Measurements from ENCODE around the gene CEMIP2. TPM values are rescaled to one million over a fixed set of nuclear protein-coding genes. Genes with fewer than 3 reads are reported as not detected.
A peak's percentile ranks its signal among the peaks of the same experiment; 100 is the strongest.

The CEMIP2 gene
- total and polyA plus RNA-seq, 2 of the 13 experiments (the other 11 are each of a cell fraction or from before 2014, with no cell fraction given): 94.3 to 128 TPM

DNA sequence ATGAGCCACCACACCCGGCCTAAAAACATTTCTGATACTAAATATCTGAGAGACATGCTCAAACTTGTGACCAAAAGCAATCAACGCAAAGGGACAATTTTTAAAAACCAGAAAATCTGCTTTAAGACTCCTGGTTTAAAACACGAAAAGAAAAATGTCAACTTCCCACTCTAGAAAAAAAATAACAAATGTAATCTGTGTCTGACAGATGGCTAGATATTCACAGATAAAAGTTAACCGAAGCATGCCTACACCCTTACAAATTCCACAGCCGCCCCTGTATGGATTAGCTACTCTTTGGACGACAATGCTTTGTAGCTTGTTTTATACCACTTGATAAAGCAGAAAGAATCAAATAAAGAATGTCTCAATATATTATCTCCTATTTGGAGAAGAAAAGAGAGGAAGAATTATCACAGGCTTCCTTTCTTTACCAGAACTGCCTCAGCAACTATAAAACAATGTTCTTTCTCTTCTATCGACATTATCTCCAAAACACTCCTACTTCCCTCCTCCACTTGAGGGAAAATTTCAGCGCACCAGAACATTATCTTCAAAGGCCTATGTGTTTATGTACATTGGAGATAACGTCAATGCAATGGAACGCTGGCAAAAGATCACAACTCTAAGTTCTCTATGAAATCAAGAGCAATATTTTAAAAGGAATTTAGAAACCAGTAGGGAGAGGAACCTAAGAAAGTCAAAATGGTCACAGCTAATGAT lies 26.2 kb downstream of the CEMIP2 start:
- Histone ChIP-seq H4K20me1 (ENCODE audit: insufficient read depth, low read length) (no peaks in the 10 kb centered on the region), H3K4me3 (replicated peaks in 1 of 3; ENCODE audit: insufficient read depth in 1 of 3, low read depth in 2 of 3, low read length in 3 of 3) (peak overlapping the region in 2 of 3 experiments; percentile 9 to 18; a peak in 2 of 6 replicates), H3K4me2 (ENCODE audit: low read depth, low read length) (peak overlapping the region; percentile 55), H3K36me3 (replicated peaks in 1 of 2; ENCODE audit: control insufficient read depth in 1 of 2, insufficient read depth in 2 of 2, low read length in 2 of 2) (peaks cover 12 to 36% of the 10 kb centered on the region in 2 experiments), H3K9me3 (ENCODE audit: low read length) (no peaks in the 10 kb centered on the region), H2AFZ (ENCODE audit: low read length) (no peak overlapping the region), H3K79me2 (ENCODE audit: insufficient read depth, low read length) (peaks cover 22% of the 10 kb centered on the region), H3K4me1 (ENCODE audit: insufficient read depth, low read length) (peaks cover 56% of the 10 kb centered on the region), H3K27ac (ENCODE audit: extremely low read length, insufficient read depth, low read length) (peak overlapping the region; percentile 82), H3K27me3 (ENCODE audit: control insufficient read depth in 1 of 2, insufficient read depth in 2 of 2, low read length in 2 of 2) (no peaks in the 10 kb centered on the region), H3K9ac (ENCODE audit: insufficient read depth, low read depth, low read length) (peak overlapping the region; percentile 71)
- WGBS (ENCODE audit: low lambda C conversion rate): 19% methylated on average over 10 of the region's 10 CpGs
- DNase-seq (ENCODE audit: low spot score): peak; percentile 94
- BruUV-seq (replicated peaks): no TSS peak
- CTCF ChIA-PET (ENCODE audit: low intra/inter-chr PET ratio, low total read pairs): no interaction called here
- POLR2A ChIA-PET: interaction anchor here (0.6 to 2.7 kb wide), 3 partner anchors 13 to 25 kb away, joined by 3 to 29 read pairs (median 13); partner anchors contain the start of gene CEMIP2
- ATAC-seq: peak; percentile 93
- peak; percentile 79 for FAIRE-seq
- in situ Hi-C loops (cut with HindIII; ENCODE audit: extremely low pct_ligation_motif_present, low pct_unique_long_range_greater_than_20kb) (no loop called here), intact Hi-C loops (cut with micrococcal nuclease; ENCODE audit: unreplicated experiment) (loop anchor here (2.0 kb wide), 2 partner anchors 15 to 25 kb away; no protein-coding TSS in a partner anchor)
- TF ChIP-seq ELF3 (CRISPR knock-in tag; IDR thresholded peaks at IDR 0.05) (peak; percentile 66), NCOA2 (CRISPR knock-in tag; IDR thresholded peaks at IDR 0.05) (peak; percentile 86), BHLHE40 (IDR thresholded peaks at IDR 0.05; ENCODE audit: low read length) (no peak), ZNF264 (CRISPR knock-in tag; IDR thresholded peaks at IDR 0.05) (0 out of 2 replicates have a peak, but pooled peaks have one; percentile 36), SOX13 (IDR thresholded peaks at IDR 0.05) (no peak), SOX13 (CRISPR knock-in tag; conservative IDR thresholded peaks at IDR 0.05 in 1 of 2, IDR thresholded peaks at IDR 0.05 in 1 of 2) (peak in 1 of 2 experiments; percentile 94; a peak in 2 of 4 replicates), FOXK1 (CRISPR knock-in tag; IDR thresholded peaks at IDR 0.05; ENCODE audit: borderline replicate concordance, low read depth) (peak; percentile 77; the same call in 1 of the 2 replicates), EP300 (IDR thresholded peaks at IDR 0.05; ENCODE audit: low read depth in 2 of 2, low read length in 2 of 2) (peak in 1 of 2 experiments; percentile 95; a peak in 2 of 4 replicates), EP300 (CRISPR knock-in tag; IDR thresholded peaks at IDR 0.05; ENCODE audit: borderline replicate concordance) (peak; percentile 64; the same call in 1 of the 2 replicates)
- TF ChIP-seq, protein P1, sequence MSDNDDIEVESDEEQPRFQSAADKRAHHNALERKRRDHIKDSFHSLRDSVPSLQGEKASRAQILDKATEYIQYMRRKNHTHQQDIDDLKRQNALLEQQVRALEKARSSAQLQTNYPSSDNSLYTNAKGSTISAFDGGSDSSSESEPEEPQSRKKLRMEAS (IDR thresholded peaks at IDR 0.05): peak; percentile 9; the same call in 1 of the 2 replicates
- TF ChIP-seq, protein P2, sequence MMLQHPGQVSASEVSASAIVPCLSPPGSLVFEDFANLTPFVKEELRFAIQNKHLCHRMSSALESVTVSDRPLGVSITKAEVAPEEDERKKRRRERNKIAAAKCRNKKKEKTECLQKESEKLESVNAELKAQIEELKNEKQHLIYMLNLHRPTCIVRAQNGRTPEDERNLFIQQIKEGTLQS (CRISPR knock-in tag; IDR thresholded peaks at IDR 0.05): peak; percentile 85
- TF ChIP-seq, protein P3, sequence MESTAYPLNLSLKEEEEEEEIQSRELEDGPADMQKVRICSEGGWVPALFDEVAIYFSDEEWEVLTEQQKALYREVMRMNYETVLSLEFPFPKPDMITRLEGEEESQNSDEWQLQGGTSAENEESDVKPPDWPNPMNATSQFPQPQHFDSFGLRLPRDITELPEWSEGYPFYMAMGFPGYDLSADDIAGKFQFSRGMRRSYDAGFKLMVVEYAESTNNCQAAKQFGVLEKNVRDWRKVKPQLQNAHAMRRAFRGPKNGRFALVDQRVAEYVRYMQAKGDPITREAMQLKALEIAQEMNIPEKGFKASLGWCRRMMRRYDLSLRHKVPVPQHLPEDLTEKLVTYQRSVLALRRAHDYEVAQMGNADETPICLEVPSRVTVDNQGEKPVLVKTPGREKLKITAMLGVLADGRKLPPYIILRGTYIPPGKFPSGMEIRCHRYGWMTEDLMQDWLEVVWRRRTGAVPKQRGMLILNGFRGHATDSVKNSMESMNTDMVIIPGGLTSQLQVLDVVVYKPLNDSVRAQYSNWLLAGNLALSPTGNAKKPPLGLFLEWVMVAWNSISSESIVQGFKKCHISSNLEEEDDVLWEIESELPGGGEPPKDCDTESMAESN (CRISPR knock-in tag; conservative IDR thresholded peaks at IDR 0.05): no peak
- TF ChIP-seq, protein P4, sequence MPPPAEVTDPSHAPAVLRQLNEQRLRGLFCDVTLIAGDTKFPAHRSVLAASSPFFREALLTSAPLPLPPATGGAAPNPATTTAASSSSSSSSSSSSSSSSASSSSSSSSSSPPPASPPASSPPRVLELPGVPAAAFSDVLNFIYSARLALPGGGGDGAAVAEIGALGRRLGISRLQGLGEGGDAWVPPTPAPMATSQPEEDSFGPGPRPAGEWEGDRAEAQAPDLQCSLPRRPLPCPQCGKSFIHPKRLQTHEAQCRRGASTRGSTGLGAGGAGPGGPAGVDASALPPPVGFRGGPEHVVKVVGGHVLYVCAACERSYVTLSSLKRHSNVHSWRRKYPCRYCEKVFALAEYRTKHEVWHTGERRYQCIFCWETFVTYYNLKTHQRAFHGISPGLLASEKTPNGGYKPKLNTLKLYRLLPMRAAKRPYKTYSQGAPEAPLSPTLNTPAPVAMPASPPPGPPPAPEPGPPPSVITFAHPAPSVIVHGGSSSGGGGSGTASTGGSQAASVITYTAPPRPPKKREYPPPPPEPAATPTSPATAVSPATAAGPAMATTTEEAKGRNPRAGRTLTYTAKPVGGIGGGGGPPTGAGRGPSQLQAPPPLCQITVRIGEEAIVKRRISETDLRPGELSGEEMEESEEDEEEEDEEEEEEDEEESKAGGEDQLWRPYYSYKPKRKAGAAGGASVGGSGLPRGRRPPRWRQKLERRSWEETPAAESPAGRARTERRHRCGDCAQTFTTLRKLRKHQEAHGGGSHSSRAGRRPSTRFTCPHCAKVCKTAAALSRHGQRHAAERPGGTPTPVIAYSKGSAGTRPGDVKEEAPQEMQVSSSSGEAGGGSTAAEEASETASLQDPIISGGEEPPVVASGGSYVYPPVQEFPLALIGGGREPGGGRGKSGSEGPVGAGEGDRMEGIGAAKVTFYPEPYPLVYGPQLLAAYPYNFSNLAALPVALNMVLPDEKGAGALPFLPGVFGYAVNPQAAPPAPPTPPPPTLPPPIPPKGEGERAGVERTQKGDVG (CRISPR knock-in tag; IDR thresholded peaks at IDR 0.05; ENCODE audit: borderline replicate concordance): no peak
- TF ChIP-seq, protein P5, sequence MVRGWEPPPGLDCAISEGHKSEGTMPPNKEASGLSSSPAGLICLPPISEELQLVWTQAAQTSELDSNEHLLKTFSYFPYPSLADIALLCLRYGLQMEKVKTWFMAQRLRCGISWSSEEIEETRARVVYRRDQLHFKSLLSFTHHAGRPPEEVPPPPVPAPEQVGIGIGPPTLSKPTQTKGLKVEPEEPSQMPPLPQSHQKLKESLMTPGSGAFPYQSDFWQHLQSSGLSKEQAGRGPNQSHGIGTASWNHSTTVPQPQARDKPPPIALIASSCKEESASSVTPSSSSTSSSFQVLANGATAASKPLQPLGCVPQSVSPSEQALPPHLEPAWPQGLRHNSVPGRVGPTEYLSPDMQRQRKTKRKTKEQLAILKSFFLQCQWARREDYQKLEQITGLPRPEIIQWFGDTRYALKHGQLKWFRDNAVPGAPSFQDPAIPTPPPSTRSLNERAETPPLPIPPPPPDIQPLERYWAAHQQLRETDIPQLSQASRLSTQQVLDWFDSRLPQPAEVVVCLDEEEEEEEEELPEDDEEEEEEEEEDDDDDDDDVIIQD (CRISPR knock-in tag; IDR thresholded peaks at IDR 0.05; ENCODE audit: low read depth): peak; percentile 56; the same call in 1 of the 2 replicates
- TF ChIP-seq, protein P6, sequence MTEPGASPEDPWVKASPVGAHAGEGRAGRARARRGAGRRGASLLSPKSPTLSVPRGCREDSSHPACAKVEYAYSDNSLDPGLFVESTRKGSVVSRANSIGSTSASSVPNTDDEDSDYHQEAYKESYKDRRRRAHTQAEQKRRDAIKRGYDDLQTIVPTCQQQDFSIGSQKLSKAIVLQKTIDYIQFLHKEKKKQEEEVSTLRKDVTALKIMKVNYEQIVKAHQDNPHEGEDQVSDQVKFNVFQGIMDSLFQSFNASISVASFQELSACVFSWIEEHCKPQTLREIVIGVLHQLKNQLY (CRISPR knock-in tag; IDR thresholded peaks at IDR 0.05): no peak
